Upper lobe of left lung (tissue), 4 donors: ENCODE data around the gene MC2R.

ENCODE experiments used
- CTCF ChIP-seq, 6 experiments: fragments of 450-650 bp in 4 of 6; fragments of 200-600 bp in 2 of 6; sonication (generic) in 2 of 6; IDR thresholded peaks; one replicate each; pipeline ENCODE4 v1.5.1; 2016 to 2019; ENCODE audit warnings: antibody characterized with exemption in 6 of 6
- EP300 ChIP-seq, 4 donors: sonication (generic); formaldehyde crosslinking; IDR thresholded peaks; one replicate each; pipeline ENCODE4 v1.5.1; 2017; ENCODE audit warnings: antibody characterized with exemption in 4 of 4, control low read depth in 2 of 4
- POLR2A ChIP-seq, 4 donors: fragments of 450-650 bp; IDR thresholded peaks; one replicate each; pipeline ENCODE4 v1.5.1; 2016 to 2017; ENCODE audit warnings: antibody characterized with exemption in 4 of 4, mild to moderate bottlenecking in 2 of 4
- POLR2AphosphoS5 ChIP-seq, 2 donors: sonication (generic); formaldehyde crosslinking; IDR thresholded peaks; one replicate each; pipeline ENCODE4 v1.5.1; 2017; ENCODE audit warnings: antibody characterized with exemption in 2 of 2

GRCh38 chr18:13878857-13879256 lies 36.5 kb downstream of the MC2R start:
- TF ChIP-seq CTCF (IDR thresholded peaks at IDR 0.05): no peak
- no peak for TF ChIP-seq EP300 (IDR thresholded peaks at IDR 0.05)
- no peak for TF ChIP-seq POLR2A (IDR thresholded peaks at IDR 0.05)
- TF ChIP-seq POLR2AphosphoS5 (IDR thresholded peaks at IDR 0.05): no peak
